GM18951 (cell line): Measurements from ENCODE around the gene CROT.
"Not testable (repeated sequence)": the region's sequence is repeated elsewhere in the genome, so short reads cannot be mapped to it uniquely, and the experiment has no call there.

Source experiments
- POLR2A ChIP-seq: IDR thresholded peaks from 4 replicates; pipeline ENCODE4 v1.6.1; 2011; ENCODE audit warnings: mild to moderate bottlenecking; ENCODE audit not compliant: insufficient read length, insufficient read depth; ENCODE audit errors: extremely low read depth
- in situ Hi-C: fragments of 300-500 bp; cut with MboI; formaldehyde crosslinking; loops from one replicate; pipeline ENCODE4 v1.12.0; 2022; ENCODE audit warnings: low sequenced_read_pairs, mixed read lengths, inconsistent platforms; ENCODE audit not compliant: unreplicated experiment

The CROT gene, protein sequence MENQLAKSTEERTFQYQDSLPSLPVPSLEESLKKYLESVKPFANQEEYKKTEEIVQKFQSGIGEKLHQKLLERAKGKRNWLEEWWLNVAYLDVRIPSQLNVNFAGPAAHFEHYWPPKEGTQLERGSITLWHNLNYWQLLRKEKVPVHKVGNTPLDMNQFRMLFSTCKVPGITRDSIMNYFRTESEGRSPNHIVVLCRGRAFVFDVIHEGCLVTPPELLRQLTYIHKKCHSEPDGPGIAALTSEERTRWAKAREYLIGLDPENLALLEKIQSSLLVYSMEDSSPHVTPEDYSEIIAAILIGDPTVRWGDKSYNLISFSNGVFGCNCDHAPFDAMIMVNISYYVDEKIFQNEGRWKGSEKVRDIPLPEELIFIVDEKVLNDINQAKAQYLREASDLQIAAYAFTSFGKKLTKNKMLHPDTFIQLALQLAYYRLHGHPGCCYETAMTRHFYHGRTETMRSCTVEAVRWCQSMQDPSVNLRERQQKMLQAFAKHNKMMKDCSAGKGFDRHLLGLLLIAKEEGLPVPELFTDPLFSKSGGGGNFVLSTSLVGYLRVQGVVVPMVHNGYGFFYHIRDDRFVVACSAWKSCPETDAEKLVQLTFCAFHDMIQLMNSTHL

DNA sequence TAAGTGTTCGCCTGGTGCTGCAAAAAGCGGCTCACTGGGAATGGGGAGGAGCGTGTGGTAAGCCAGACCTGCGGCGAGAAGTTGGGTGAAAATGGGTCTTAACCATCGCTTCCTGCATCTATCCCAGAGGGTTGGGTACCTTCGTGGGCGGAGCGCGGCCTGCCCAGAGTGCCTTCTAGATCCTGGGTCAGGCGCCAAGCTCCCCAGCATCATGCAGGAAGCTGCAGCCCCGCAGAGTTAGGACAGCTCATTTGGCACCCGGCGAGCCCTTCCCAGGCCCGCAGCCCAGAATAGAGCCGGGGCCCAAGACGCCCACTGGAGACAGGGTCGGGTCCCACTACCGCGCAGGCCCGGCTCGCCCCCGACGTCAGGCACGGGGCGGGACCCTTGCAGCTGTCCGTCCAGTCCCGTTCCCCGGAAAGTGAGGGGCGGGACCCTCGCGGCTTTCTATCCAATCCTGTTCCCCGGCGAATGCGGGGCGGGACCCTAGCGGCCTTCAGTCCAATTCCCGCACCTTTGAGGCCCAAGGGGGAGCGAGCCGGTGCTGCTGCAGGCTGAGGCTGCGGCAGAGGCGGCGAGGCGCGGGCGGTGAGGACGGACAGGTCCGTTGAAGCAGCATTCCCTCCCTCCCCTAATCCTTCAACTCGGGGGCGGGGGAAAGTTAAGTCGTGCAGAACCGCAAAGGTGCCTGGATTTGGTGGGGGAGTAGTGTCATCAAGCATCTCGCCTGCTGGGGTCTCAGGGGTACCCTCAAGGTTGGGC lies at the start of gene CROT:
CROT (plus strand) TSS at position 499 of the 762 bp plus-strand sequence. CDS start 3,405 bp downstream, outside the sequence.
- in situ Hi-C loops, result no loop called here
- peak; percentile 88 for TF ChIP-seq POLR2A

DNA sequence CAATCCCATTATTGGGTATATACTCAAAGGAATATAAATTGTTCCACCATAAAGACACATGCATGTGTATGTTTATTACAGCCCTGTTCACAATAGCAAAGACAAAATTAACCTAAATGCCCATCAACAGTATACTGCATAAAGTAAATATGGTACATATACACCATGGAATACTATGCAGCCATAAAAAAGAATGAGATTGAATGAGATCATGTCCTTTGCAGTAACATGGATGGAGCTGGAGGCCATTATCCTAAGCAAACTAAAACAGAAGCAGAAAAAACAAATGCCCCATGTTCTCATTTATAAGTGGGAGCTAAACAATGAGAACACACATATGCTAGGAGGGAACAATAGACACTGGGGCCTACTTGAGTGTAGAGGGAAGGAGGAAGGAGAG lies 44.7 kb upstream of the CROT start:
- TF ChIP-seq POLR2A, result no peak
- in situ Hi-C loops, result no loop called here

DNA sequence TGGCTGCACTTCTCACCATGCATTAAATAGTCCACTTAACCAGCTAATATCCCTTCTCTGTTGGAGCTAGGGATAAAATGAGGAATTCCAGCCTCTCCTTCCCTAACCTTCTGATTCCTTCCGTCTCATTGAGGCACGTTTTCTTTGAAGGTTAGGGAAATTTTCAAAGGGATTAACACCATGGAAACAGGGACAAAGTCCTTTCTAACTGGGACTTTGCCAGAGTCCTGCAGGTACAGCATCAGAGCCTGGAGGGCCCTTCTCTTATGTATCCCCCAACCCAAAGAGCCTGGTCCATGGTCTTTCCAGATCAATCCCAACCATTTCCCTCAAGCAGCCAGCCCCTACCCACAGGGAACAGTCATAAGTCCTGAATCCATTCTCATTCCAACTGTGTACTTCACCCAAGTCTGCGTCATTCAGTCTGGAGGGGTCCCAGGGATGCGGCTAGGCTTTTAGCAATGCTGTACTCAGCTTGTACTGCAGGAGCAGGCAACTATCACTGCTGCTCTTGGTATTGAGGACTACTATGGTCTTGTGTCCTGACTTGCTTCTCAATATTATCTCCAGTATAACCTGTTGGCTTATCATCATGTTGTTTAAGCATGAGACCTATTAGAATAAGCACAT lies 34.6 kb upstream of the CROT start:
- in situ Hi-C loops, result loop anchor here (5.0 kb wide), 1 partner anchor 101 kb away; no protein-coding TSS in a partner anchor

DNA sequence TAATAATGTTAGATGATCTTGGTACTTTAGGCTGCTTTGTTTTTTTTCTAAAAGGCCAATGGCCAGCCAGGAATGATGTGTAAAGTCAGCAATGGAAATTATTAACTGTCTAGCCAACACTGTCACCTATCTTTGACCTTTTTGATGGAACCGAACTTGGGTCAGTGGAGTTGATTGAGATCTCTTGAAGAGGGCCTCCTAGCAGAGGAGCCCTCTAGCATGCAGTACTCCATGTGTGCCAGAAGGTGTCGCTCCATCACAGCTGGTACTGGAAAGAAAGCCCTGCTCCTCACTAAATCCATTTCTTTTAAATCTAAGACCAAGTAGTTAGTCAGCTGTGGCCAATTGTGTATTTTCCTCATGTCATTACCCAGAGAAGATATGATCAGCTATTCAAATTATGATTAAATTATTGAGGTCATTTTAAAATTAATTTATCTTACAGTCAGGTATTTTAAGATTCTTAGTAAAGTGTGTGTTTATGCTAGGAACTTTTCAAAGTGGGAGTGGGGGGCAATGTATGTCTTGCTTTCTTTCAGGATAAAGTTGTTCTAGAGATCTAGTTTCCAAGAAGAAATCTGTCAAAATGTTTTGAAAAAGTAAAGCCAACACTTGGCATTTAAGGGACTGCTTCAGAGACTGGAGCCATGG lies 33.1 kb upstream of the CROT start:
- in situ Hi-C loops, result loop anchor here (5.0 kb wide), 1 partner anchor 100 kb away; no protein-coding TSS in a partner anchor
- no peak for TF ChIP-seq POLR2A

More for the DNA sequence above, 34.6 kb upstream of the CROT start:
- TF ChIP-seq POLR2A, result no peak

DNA sequence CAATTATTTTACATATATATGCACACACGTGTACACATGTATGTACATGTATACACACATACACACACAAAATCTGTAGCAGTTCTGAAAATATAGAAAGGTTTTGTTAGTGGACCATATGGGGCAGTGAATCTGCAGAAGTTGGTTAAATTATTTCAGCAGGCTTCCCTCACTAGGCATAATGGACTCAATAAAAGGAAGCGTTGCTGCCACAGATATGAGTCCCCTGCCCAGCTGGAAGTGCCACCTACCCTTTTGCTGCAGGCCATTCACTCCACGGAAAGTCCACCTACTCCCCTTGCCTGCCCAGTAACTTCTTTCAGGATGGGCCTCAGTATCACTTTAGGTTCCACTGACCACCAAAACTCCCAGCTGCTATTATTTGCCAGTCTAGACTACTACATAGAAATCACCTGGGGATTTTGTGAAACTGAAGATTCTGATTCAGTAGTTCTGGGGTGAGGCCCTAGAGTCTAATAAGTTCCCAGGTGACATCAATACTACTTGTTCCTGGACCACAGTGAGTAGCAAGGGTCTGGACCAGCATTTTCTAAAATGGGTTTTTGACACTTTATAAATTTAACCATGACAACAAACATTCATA lies 29.3 kb upstream of the CROT start:
- no peak for TF ChIP-seq POLR2A
- in situ Hi-C loops, result no loop called here

DNA sequence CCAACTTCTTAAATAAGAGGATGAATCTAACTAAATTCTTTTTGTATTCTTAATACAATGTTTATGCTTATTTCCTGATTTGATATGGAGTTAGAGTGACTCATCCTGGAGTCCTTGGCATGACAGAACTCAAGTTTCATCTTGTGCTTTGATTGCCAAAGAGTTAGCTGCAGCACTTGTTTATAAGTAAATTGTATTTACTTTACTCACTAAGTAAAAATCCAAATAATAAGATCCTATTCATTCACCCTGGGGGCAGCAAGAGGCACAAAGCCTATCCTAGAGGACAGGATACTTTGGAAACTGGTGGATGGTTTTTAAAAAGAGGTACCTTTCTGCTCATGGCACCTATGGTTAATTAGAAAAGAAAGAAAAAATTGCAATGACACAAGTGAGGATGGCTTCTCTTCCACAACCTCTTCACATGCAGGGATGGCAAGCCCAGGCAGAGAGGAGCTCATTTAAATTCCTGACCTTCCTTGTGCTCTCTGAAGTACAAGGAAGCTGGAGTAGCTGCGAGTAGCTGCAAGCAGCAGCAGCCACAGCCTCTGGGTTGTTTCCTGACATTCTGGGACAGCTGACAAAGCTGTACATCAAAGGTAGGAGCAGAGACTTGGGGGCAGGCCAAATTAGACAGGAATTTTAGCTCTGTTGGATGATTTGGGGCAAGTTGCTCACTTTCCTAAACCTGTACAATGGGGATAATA lies 28.5 kb upstream of the CROT start:
- in situ Hi-C loops, result no loop called here
- TF ChIP-seq POLR2A, result no peak

DNA sequence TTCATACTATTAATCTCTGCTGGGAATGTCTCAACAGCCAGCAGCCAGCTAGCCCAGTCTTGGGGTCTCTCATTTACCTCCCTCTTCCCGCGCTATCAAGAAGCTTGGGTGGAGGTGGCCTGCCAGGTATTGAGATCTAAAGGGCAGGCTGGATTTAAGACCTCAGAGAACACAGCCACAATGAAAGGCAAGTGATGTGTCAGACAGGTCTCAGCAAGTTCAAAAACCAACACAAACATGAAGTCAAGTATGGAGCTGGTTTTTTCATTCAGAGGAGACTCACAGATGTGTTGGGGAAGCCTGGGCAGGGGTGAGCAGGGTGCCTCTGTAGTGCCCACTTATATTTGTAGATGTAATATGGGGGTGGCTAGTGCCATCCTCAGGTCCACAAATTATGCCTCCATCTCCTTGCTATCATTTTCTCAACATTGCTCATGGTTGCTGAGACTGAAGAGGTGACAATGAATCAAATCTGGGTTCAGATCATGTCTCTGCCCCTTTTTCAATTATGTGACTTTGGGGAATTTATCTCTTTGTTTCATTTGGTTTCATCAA lies 27.7 kb upstream of the CROT start:
- no peak for TF ChIP-seq POLR2A
- in situ Hi-C loops, result no loop called here

DNA sequence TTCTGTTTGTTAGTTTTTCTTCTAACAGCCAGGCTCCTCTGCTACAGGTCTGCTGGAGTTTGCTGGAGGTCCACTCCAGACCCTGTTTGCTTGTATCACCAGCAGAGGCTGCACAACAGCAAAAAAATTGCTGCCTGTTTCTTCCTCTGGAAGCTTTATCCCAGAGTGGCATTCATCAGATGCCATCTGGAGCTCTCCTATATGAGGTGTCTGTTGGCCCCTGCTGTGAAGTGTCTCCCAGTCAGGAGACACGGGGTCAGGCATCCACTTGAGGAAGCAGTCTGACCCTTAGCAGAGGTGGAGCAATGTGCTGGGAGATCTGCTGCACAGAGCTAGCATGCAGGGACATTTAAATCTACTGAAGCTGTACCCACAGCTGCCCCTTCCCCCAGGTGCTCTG lies 26.7 kb upstream of the CROT start:
- in situ Hi-C loops, result no loop called here
- no peak for TF ChIP-seq POLR2A

DNA sequence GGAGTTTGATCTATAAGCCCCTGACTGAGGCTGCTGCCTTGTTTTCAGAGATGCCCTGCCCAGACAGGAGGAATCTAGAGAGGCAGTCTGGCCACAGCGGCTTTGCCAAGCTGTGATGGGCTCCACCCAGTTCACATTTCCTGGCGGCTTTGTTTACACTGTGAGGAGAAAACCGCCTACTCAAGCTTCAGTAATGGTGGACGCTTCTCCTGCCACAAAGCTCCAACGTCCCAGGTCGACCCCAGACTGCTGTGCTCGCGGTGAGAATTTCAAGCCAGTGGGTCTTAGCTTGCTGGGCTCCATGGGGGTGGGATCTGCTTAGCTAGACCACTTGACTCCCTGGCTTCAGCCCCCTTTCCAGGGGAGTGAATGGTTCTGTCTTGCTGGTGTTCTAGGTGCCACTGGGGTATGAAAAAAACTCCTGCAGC lies 26.3 kb upstream of the CROT start:
- in situ Hi-C loops, result not testable (repeated sequence)

DNA sequence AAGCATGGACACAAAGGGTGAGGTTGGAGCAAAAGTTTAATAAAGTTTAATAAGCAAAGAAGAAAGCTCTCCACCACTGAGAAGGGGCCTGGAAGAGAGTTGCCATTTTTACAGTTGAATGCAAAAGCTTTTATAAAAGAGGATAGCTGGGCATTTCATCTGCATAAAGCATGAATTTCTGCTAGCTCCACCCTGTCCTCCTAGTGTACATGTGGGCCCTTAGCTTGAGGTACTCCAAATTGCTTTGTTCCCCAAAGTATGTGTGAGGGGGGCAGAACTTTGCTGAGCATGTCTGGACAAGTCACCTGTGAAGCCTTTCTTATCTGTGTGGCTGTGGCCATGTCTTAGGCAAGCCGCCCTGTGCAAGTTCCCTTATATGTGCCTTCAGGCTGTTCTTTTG lies 22.6 kb upstream of the CROT start:
- no peak for TF ChIP-seq POLR2A
- in situ Hi-C loops, result no loop called here

DNA sequence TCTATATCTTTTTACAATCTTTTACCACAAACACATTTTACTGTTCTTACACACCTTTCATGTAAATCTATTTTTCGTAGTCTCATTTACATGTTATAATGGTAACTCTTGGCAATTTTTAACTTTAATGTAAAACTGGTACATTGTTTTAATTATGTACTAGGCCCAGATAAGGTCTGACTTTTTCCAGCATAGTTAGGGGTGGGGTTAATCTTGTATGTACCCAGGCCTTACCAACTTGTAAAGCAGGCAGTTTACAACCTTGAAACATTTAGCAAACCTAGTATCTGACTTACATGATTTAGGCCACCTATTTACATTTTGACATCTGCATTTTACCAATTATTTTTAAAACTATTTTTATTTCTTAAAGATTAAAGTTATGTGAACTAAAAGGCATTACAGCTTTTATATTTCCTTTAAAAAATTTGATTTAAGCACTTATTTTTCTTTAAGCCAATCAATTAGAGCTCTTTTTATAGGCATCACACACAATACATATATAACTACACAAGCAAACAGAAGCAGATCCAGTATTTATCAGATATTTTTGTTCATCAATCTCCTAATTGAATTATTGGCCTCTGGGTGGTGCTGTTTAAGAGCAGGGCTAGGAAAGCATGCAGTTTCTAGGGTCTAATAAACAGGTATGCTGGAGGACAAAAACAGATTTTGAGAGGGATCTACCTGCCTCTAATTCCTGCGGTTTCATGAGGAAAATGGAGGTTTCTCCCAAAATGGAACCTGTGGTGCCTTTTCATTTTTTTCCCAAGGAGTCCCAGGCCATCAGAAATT lies 19.7 kb upstream of the CROT start:
- no peak for TF ChIP-seq POLR2A
- in situ Hi-C loops, result no loop called here

DNA sequence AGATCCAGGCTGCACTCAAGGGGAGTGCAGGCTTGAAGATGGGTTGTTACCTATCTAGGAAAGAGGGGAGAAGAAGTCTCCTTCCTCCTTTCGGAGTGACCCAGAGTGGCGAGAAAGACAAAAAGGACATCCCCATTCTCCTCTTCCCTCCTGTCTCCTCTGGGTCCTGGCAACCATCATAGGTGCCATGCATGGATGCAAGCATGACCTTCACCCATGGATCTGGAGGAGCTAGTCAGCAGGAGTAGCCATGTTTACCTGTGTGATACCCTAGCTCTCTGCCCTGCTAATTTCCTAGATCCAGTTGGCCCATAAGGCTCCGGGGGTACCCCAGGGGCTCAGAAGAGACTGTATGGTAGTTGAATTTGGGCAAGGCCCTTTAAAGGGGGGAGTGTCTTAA lies 17.2 kb upstream of the CROT start:
- in situ Hi-C loops, result no loop called here
- no peak for TF ChIP-seq POLR2A
